PC-9 (cell line): ENCODE measurements around the gene PLAU. TPM values are rescaled to one million over a fixed set of nuclear protein-coding genes. Genes with fewer than 3 reads are reported as not detected.
A peak's percentile ranks its signal among the peaks of the same experiment; 100 is the strongest.

Experiments
- BruUV-seq: library from RNA; stranded (reverse); fragments of 400-500 nt; replicated peaks from 2 replicates; lab custom pipeline; 2021; lab: Mats Ljungman, UMichigan
- CTCF ChIA-PET: fragments of 300-600 bp; sonication (Branson Sonifier 250); formaldehyde crosslinking; loops from one replicate; lab custom pipeline; 2022; ENCODE audit warnings: antibody characterized with exemption; lab: Charles Lee
- POLR2A ChIA-PET: fragments of 300-600 bp; sonication (Branson Sonifier 250); formaldehyde crosslinking; loops from one replicate; lab custom pipeline; 2022; ENCODE audit warnings: antibody characterized with exemption; ENCODE audit not compliant: unreplicated experiment; lab: Charles Lee
- DNase-seq, 2 experiments: peaks; one replicate each; pipeline versions ENCODE4 v3.0.0 to v3.0.0-alpha.2; 2015 to 2022; ENCODE audit warnings: mixed read lengths in 1 of 2
- H2AFZ ChIP-seq: fragments of 200-600 bp; sonication (generic); 2 replicates; pipeline ENCODE4 v1.8.1; 2017; ENCODE audit warnings: antibody characterized with exemption
- H3F3A ChIP-seq: fragments of 200-600 bp; sonication (generic); 2 replicates; pipeline ENCODE4 v1.8.1; 2017; ENCODE audit warnings: antibody characterized with exemption, mild to moderate bottlenecking, low read depth; ENCODE audit not compliant: insufficient read depth
- H3K27ac ChIP-seq: fragments of 200-600 bp; sonication (generic); 2 replicates; pipeline ENCODE4 v1.6.1; 2016; ENCODE audit warnings: mixed run types
- H3K27me3 ChIP-seq: fragments of 200-600 bp; sonication (generic); 2 replicates; pipeline ENCODE4 v1.6.1; 2016; ENCODE audit warnings: low read depth, mixed run types; ENCODE audit not compliant: insufficient read depth
- H3K36me3 ChIP-seq: fragments of 200-600 bp; sonication (generic); 2 replicates; pipeline ENCODE4 v1.6.1; 2016; ENCODE audit warnings: low read depth, mixed run types
- H3K4me1 ChIP-seq: fragments of 200-600 bp; sonication (generic); replicated peaks from 2 replicates; pipeline ENCODE4 v1.6.1; 2016; ENCODE audit warnings: mixed run types; ENCODE audit not compliant: insufficient read depth
- H3K4me2 ChIP-seq: fragments of 200-600 bp; sonication (generic); 2 replicates; pipeline ENCODE4 v1.6.1; 2017; ENCODE audit warnings: mixed run types
- H3K4me3 ChIP-seq: fragments of 200-600 bp; sonication (generic); 2 replicates; pipeline ENCODE4 v1.6.1; 2016; ENCODE audit warnings: mixed run types
- H3K79me2 ChIP-seq: fragments of 200-600 bp; sonication (generic); 2 replicates; pipeline ENCODE4 v1.6.1; 2017; ENCODE audit warnings: low read depth, mixed run types
- H3K9me2 ChIP-seq: fragments of 200-600 bp; sonication (generic); 2 replicates; pipeline ENCODE4 v1.8.1; 2017; ENCODE audit warnings: mild to moderate bottlenecking; ENCODE audit not compliant: insufficient read depth
- H3K9me3 ChIP-seq: fragments of 200-600 bp; sonication (generic); 2 replicates; pipeline ENCODE4 v1.8.1; 2016; ENCODE audit warnings: low read depth; ENCODE audit not compliant: insufficient read depth
- H4K20me1 ChIP-seq: fragments of 200-600 bp; sonication (generic); 2 replicates; pipeline ENCODE4 v1.8.1; 2017; ENCODE audit not compliant: insufficient read depth
- CTCF ChIP-seq: fragments of 200-600 bp; sonication (generic); conservative IDR thresholded peaks from 2 replicates; pipeline ENCODE4 v1.6.1; 2017; ENCODE audit warnings: mixed run types, antibody characterized with exemption, mild to moderate bottlenecking, moderate library complexity
- EZH2 ChIP-seq: fragments of 200-600 bp; sonication (generic); IDR thresholded peaks from 2 replicates; pipeline ENCODE4 v1.8.0; 2017; ENCODE audit warnings: antibody characterized with exemption, low read depth
- intact Hi-C: fragments of 100-400 bp; cut with micrococcal nuclease; formaldehyde crosslinking; loops from one replicate; pipeline ENCODE4 v1.10.0; 2022; ENCODE audit not compliant: unreplicated experiment
- total RNA-seq: library from RNA; stranded (reverse); gene quantifications from 2 replicates; pipeline ENCODE4 v1.2.3, GENCODE V29; 2021

The PLAU gene
- total RNA-seq, 1 experiment from 2014 or later: 90.3 TPM

GRCh38 chr10:73884017-73884416 is 26.9 kb upstream of the PLAU start:
- Histone ChIP-seq H3K36me3 (no peaks in the 10 kb centered on the region), H2AFZ (no peak overlapping the region), H3K9me2 (no peaks in the 10 kb centered on the region), H3K4me2 (no peak overlapping the region), H3K4me3 (no peak overlapping the region), H4K20me1 (no peaks in the 10 kb centered on the region), H3K9me3 (no peaks in the 10 kb centered on the region), H3K27me3 (no peaks in the 10 kb centered on the region), H3K27ac (no peak overlapping the region), H3F3A (peaks cover 28% of the 10 kb centered on the region), H3K4me1 (peaks cover 43% of the 10 kb centered on the region), H3K79me2 (no peaks in the 10 kb centered on the region)
- no peak for DNase-seq
- intact Hi-C loops: loop anchor here (1.0 to 10.0 kb wide), 3 partner anchors 35 to 1351 kb away; partner anchors contain the start of gene COMTD1
- no peak for TF ChIP-seq CTCF
- no peak for TF ChIP-seq EZH2
- ChIA-PET CTCF (interaction anchor here (0.7 to 1.7 kb wide), 4 partner anchors 34 to 84 kb away, joined by 3 to 6 read pairs (median 4); no protein-coding TSS in a partner anchor), POLR2A (interaction anchor here (0.5 kb wide), 1 partner anchor 11 kb away, joined by 3 read pairs; no protein-coding TSS in a partner anchor)
- BruUV-seq: no TSS peak

GRCh38 chr10:73886085-73886529 is 24.8 kb upstream of the PLAU start:
- no TSS peak for BruUV-seq
- intact Hi-C loops: loop anchor here (1.0 to 10.0 kb wide), 9 partner anchors 54 to 1349 kb away; partner anchors contain the start of gene COMTD1
- H3F3A ChIP-seq: peaks cover 48% of the 10 kb centered on the region
- TF ChIP-seq EZH2 (no peak), CTCF (peak; percentile 96)
- H3K9me3 ChIP-seq: no peaks in the 10 kb centered on the region
- peak overlapping the region; percentile 97 for H3K27ac ChIP-seq
- no peaks in the 10 kb centered on the region for H4K20me1 ChIP-seq
- H3K36me3 ChIP-seq: no peaks in the 10 kb centered on the region
- no peaks in the 10 kb centered on the region for H3K79me2 ChIP-seq
- no peak overlapping the region for H2AFZ ChIP-seq
- no peak overlapping the region for H3K4me3 ChIP-seq
- peak overlapping the region; percentile 90 for H3K4me2 ChIP-seq
- peak; percentile 59 to 76 for DNase-seq
- POLR2A ChIA-PET: interaction anchor here (0.5 to 4.0 kb wide), 10 partner anchors 12 to 341 kb away, joined by 3 to 87 read pairs (median 4); partner anchors contain the start of gene VCL
- no peaks in the 10 kb centered on the region for H3K27me3 ChIP-seq
- peaks cover 58% of the 10 kb centered on the region for H3K4me1 ChIP-seq
- H3K9me2 ChIP-seq: no peaks in the 10 kb centered on the region
- CTCF ChIA-PET: interaction anchor here (0.6 to 4.4 kb wide), 15 partner anchors 13 to 217 kb away, joined by 3 to 58 read pairs (median 4); no protein-coding TSS in a partner anchor

GRCh38 chr10:73886661-73887293 is 24.2 kb upstream of the PLAU start:
- no TSS peak for BruUV-seq
- no peaks in the 10 kb centered on the region for H3K9me3 ChIP-seq
- ChIA-PET POLR2A (interaction anchor here (0.5 to 4.0 kb wide), 13 partner anchors 11 to 216 kb away, joined by 3 to 87 read pairs (median 4); partner anchors contain the start of gene VCL), CTCF (interaction anchor here (0.6 to 4.4 kb wide), 18 partner anchors 11 to 217 kb away, joined by 3 to 58 read pairs (median 4); no protein-coding TSS in a partner anchor)
- H3K4me1 ChIP-seq: peaks cover 65% of the 10 kb centered on the region
- peak overlapping the region; percentile 43; the same call in 1 of the 2 replicates for H3K4me3 ChIP-seq
- intact Hi-C loops: loop anchor here (1.0 to 10.0 kb wide), 10 partner anchors 54 to 1348 kb away; partner anchors contain the start of gene COMTD1
- H3K36me3 ChIP-seq: no peaks in the 10 kb centered on the region
- peak overlapping the region; percentile 97 for H3K27ac ChIP-seq
- no peaks in the 10 kb centered on the region for H3K27me3 ChIP-seq
- H3K4me2 ChIP-seq: peak overlapping the region; percentile 90
- TF ChIP-seq CTCF: no peak
- TF ChIP-seq EZH2: no peak
- DNase-seq: peak; percentile 38 to 58
- H2AFZ ChIP-seq: 0 out of 2 replicates have a peak overlapping the region, but pooled peaks have one; percentile 4
- no peaks in the 10 kb centered on the region for H3K9me2 ChIP-seq
- no peaks in the 10 kb centered on the region for H3K79me2 ChIP-seq
- no peaks in the 10 kb centered on the region for H4K20me1 ChIP-seq
- H3F3A ChIP-seq: peaks cover 52% of the 10 kb centered on the region
